IMR-90 (cell line): ENCODE results near the gene RSPH9. TPM values are rescaled to one million over a fixed set of nuclear protein-coding genes. Genes with fewer than 3 reads are reported as not detected.

Source experiments
- ATAC-seq: fragments of 200-7000 bp; cut with Tn5 transposase; 2 replicates; pipeline ENCODE4 v1.9.1; 2020; ENCODE audit warnings: low read depth, mild to moderate bottlenecking, moderate library complexity
- BruUV-seq: library from RNA; stranded (reverse); fragments of 400-500 nt; replicated peaks from 2 replicates; lab custom pipeline; 2021; lab: Mats Ljungman, UMichigan
- CTCF ChIA-PET: fragments of 300-600 bp; formaldehyde crosslinking; extraction: SDS; loops from one replicate; lab custom pipeline; 2021; ENCODE audit warnings: antibody characterized with exemption; lab: Yijun Ruan, JAX
- POLR2A ChIA-PET: fragments of 300-600 bp; sonication (Branson Sonifier 250); formaldehyde crosslinking; loops from one replicate; lab custom pipeline; 2022; ENCODE audit warnings: antibody characterized with exemption; ENCODE audit not compliant: unreplicated experiment; lab: Charles Lee
- DNase-seq: peaks from one replicate; pipeline ENCODE4 v3.0.0; 2013
- H2AFZ ChIP-seq: replicated peaks from 2 replicates; pipeline ENCODE3; 2013; ENCODE audit warnings: low read length, mild to moderate bottlenecking; ENCODE audit not compliant: poor library complexity
- H2AK5ac ChIP-seq: 2 replicates; pipeline ENCODE4 v1.6.1; 2013; ENCODE audit warnings: low read depth, low read length, inconsistent platforms
- H2AK9ac ChIP-seq: replicated peaks from 2 replicates; pipeline ENCODE3; 2013; ENCODE audit warnings: mild to moderate bottlenecking, low read depth, low read length, moderate library complexity; ENCODE audit not compliant: poor library complexity
- H2BK120ac ChIP-seq: 2 replicates; pipeline ENCODE4 v1.6.1; 2013; ENCODE audit warnings: low read depth, low read length, inconsistent platforms
- H2BK15ac ChIP-seq: 3 replicates; pipeline ENCODE4 v1.6.1; 2013; ENCODE audit warnings: low read depth, low read length, inconsistent platforms
- H2BK20ac ChIP-seq: 2 replicates; pipeline ENCODE4 v1.6.1; 2013; ENCODE audit warnings: low read depth, mild to moderate bottlenecking, inconsistent platforms, low read length, moderate library complexity
- H2BK5ac ChIP-seq: 2 replicates; pipeline ENCODE4 v1.6.1; 2013; ENCODE audit warnings: mild to moderate bottlenecking, low read depth, low read length, inconsistent platforms; ENCODE audit not compliant: poor library complexity, severe bottlenecking
- H3K14ac ChIP-seq: replicated peaks from 2 replicates; pipeline ENCODE4 v1.6.1; 2013; ENCODE audit warnings: low read depth, low read length, inconsistent platforms
- H3K18ac ChIP-seq: 2 replicates; pipeline ENCODE4 v1.6.1; 2013; ENCODE audit warnings: low read depth, low read length, control low read depth
- H3K23ac ChIP-seq: 2 replicates; pipeline ENCODE4 v1.6.1; 2013; ENCODE audit warnings: low read depth, low read length, inconsistent platforms
- H3K27ac ChIP-seq: 2 replicates; pipeline ENCODE4 v1.5.1; 2013; ENCODE audit warnings: mild to moderate bottlenecking, control low read depth, low read length; ENCODE audit not compliant: insufficient read depth
- H3K27me3 ChIP-seq: 2 replicates; pipeline ENCODE4 v1.6.1; 2013; ENCODE audit warnings: low read length; ENCODE audit not compliant: control insufficient read depth, insufficient read depth
- H3K36me3 ChIP-seq: 2 replicates; pipeline ENCODE4 v1.6.1; 2013; ENCODE audit warnings: low read length, mixed read lengths; ENCODE audit not compliant: control insufficient read depth, insufficient read depth
- H3K4ac ChIP-seq: 2 replicates; pipeline ENCODE4 v1.6.1; 2013; ENCODE audit warnings: low read depth, low read length, inconsistent platforms
- H3K4me1 ChIP-seq: 2 replicates; pipeline ENCODE4 v1.6.1; 2013; ENCODE audit warnings: low read length, mixed read lengths; ENCODE audit not compliant: control insufficient read depth, insufficient read depth
- H3K4me2 ChIP-seq: 2 replicates; pipeline ENCODE4 v1.6.1; 2013; ENCODE audit warnings: low read depth, mild to moderate bottlenecking, control low read depth, low read length, moderate library complexity
- H3K4me3 ChIP-seq: 2 replicates; pipeline ENCODE4 v1.5.1; 2013; ENCODE audit warnings: low read depth, mild to moderate bottlenecking, control low read depth, low read length, moderate library complexity; ENCODE audit not compliant: insufficient read depth
- H3K56ac ChIP-seq: 2 replicates; pipeline ENCODE4 v1.6.1; 2013; ENCODE audit warnings: low read length, inconsistent platforms; ENCODE audit not compliant: insufficient read depth; ENCODE audit errors: extremely low read depth
- H3K79me1 ChIP-seq, 2 experiments: 2 replicates each; pipeline ENCODE4 v1.6.1; 2013; ENCODE audit warnings: low read length in 2 of 2, inconsistent platforms in 1 of 2, low read depth in 1 of 2
- H3K9ac ChIP-seq: 2 replicates; pipeline ENCODE4 v1.6.1; 2013; ENCODE audit warnings: low read depth, low read length, control low read depth
- H3K9me1 ChIP-seq: 2 replicates; pipeline ENCODE4 v1.6.1; 2013; ENCODE audit warnings: low read length, inconsistent platforms; ENCODE audit not compliant: insufficient read depth
- H3K9me3 ChIP-seq: 2 replicates; pipeline ENCODE4 v1.6.1; 2013; ENCODE audit warnings: low read length; ENCODE audit not compliant: control insufficient read depth, insufficient read depth
- H4K20me1 ChIP-seq: 2 replicates; pipeline ENCODE4 v1.6.1; 2013; ENCODE audit warnings: low read length, inconsistent platforms; ENCODE audit not compliant: insufficient read depth
- H4K5ac ChIP-seq: 2 replicates; pipeline ENCODE4 v1.6.1; 2013; ENCODE audit warnings: mild to moderate bottlenecking, low read depth, low read length, control low read depth
- H4K8ac ChIP-seq, 2 experiments: 2 replicates each; pipeline ENCODE4 v1.6.1; 2013; ENCODE audit warnings: low read depth in 2 of 2, low read length in 2 of 2, control low read depth in 1 of 2, inconsistent platforms in 1 of 2
- H4K91ac ChIP-seq: 2 replicates; pipeline ENCODE4 v1.6.1; 2013; ENCODE audit warnings: low read depth, low read length, inconsistent platforms; ENCODE audit not compliant: insufficient read depth
- BHLHE40 ChIP-seq: fragments of 150-350 bp; IDR thresholded peaks from 2 replicates; pipeline ENCODE4 v1.6.1; 2016; ENCODE audit warnings: mild to moderate bottlenecking, low read depth, low read length
- CEBPB ChIP-seq: IDR thresholded peaks from 2 replicates; pipeline ENCODE4 v1.6.1; 2012; ENCODE audit warnings: low read depth, low read length, improper control_type of control experiment
- CHD1 ChIP-seq: IDR thresholded peaks from 2 replicates; pipeline ENCODE4 v1.6.1; 2012; ENCODE audit warnings: low read depth, low read length, improper control_type of control experiment
- ELK1 ChIP-seq: fragments of 150-350 bp; IDR thresholded peaks from 2 replicates; pipeline ENCODE4 v1.6.1; 2016; ENCODE audit warnings: low read depth, mild to moderate bottlenecking, low read length, moderate library complexity, borderline replicate concordance
- NFE2L2 ChIP-seq: fragments of 150-350 bp; IDR thresholded peaks from 2 replicates; pipeline ENCODE4 v1.6.1; 2016; ENCODE audit warnings: low read depth, mild to moderate bottlenecking, low read length
- POLR2A ChIP-seq: IDR thresholded peaks from 2 replicates; pipeline ENCODE4 v1.6.1; 2012; ENCODE audit warnings: mild to moderate bottlenecking, low read depth, low read length
- RAD21 ChIP-seq: IDR thresholded peaks from 2 replicates; pipeline ENCODE4 v1.6.1; 2012; ENCODE audit warnings: low read length, improper control_type of control experiment
- RCOR1 ChIP-seq: IDR thresholded peaks from 2 replicates; pipeline ENCODE4 v1.6.1; 2012; ENCODE audit warnings: mild to moderate bottlenecking, low read length, improper control_type of control experiment; ENCODE audit not compliant: insufficient replicate concordance
- RFX5 ChIP-seq: IDR thresholded peaks from 2 replicates; pipeline ENCODE4 v1.8.0; 2012; ENCODE audit warnings: low read depth, mild to moderate bottlenecking, low read length, moderate library complexity
- SMC3 ChIP-seq: fragments of 150-350 bp; IDR thresholded peaks from 2 replicates; pipeline ENCODE4 v1.6.1; 2016; ENCODE audit warnings: low read depth, mild to moderate bottlenecking, antibody characterized with exemption, low read length, moderate library complexity
- WGBS, 2 experiments: methylation state at CpG; one replicate each; pipeline versions ENCODE4 v1.1.5 to v1.1.7; 2013; ENCODE audit warnings: missing lambda C conversion rate in 2 of 2; ENCODE audit not compliant: insufficient read length in 1 of 2; ENCODE audit errors: extremely low coverage in 2 of 2; 5-methylcytosine and 5-hydroxymethylcytosine counted together
- dilution Hi-C: fragments of 300-500 bp; cut with HindIII; formaldehyde crosslinking; loops from one replicate; pipeline ENCODE4 v1.14.3; 2018; ENCODE audit warnings: low sequenced_read_pairs; ENCODE audit not compliant: unreplicated experiment
- in situ Hi-C: fragments of 300-500 bp; cut with MboI; formaldehyde crosslinking; loops from 3 replicates; pipeline ENCODE4 v1.14.3; 2019; ENCODE audit warnings: low sequenced_read_pairs, inconsistent platforms, mixed read lengths
- intact Hi-C: fragments of 100-400 bp; cut with micrococcal nuclease; formaldehyde crosslinking; loops from 2 replicates; pipeline ENCODE4 v1.10.0; 2022
- polyA plus RNA-seq, 3 experiments: library from polyadenylated mRNA; depleted of rRNA; stranded (reverse); fragments of >200 nt; gene quantifications; 2 replicates each; pipeline ENCODE4 v1.2.3, GENCODE V29; 2012; ENCODE audit warnings: low replicate concordance in 1 of 3
- total RNA-seq: library from RNA; depleted of rRNA; stranded (reverse); fragments of >200 nt; gene quantifications from 2 replicates; pipeline ENCODE4 v1.2.3, GENCODE V29; 2012
- TF ChIP-seq, protein P1 (sequence below): conservative IDR thresholded peaks from 2 replicates; pipeline ENCODE4 v1.5.1; 2012; ENCODE audit warnings: mild to moderate bottlenecking, low read depth, low read length, improper control_type of control experiment

The RSPH9 gene
- total and polyA plus RNA-seq, 2 of the 4 experiments (the other 2 are of a cell fraction) = 0.18 to 0.21 TPM

GRCh38 chr6:43622541-43622940 is 22.3 kb upstream of the RSPH9 start:
- H2BK120ac ChIP-seq = no peak overlapping the region
- dilution Hi-C loops = no loop called here

More at GRCh38 chr6:43622541-43622940, 22.3 kb upstream of the RSPH9 start:
- Histone ChIP-seq H3K79me1 (peaks cover 45 to 74% of the 10 kb centered on the region in 2 experiments), H3K9me1 (peaks cover 32% of the 10 kb centered on the region), H3K9me3 (no peaks in the 10 kb centered on the region), H4K8ac (no peak overlapping the region), H2AK9ac (no peak overlapping the region), H2AFZ (no peak overlapping the region), H3K23ac (no peak overlapping the region), H3K4me1 (peaks cover 6% of the 10 kb centered on the region), H3K18ac (no peak overlapping the region), H2BK5ac (no peak overlapping the region), H3K27ac (no peak overlapping the region), H3K56ac (no peak overlapping the region), H4K5ac (no peak overlapping the region), H2BK15ac (no peak overlapping the region), H3K4ac (no peak overlapping the region), H4K20me1 (no peaks in the 10 kb centered on the region; the same call in 1 of the 2 replicates), H4K91ac (no peak overlapping the region), H3K4me2 (no peak overlapping the region), H3K27me3 (no peaks in the 10 kb centered on the region), H3K4me3 (no peak overlapping the region), H2BK20ac (no peak overlapping the region), H2AK5ac (no peak overlapping the region), H3K9ac (no peak overlapping the region), H3K36me3 (peaks cover 61% of the 10 kb centered on the region), H3K14ac (no peak overlapping the region)
- 100% methylated on average over 3 of the region's 10 CpGs; no CpG with 5 or more reads in 1 of the 2 experiments for WGBS, 2 experiments
- no peak for TF ChIP-seq ELK1
- TF ChIP-seq POLR2A = no peak
- no peak for TF ChIP-seq CHD1
- TF ChIP-seq NFE2L2 = no peak
- no peak for TF ChIP-seq BHLHE40
- no peak for TF ChIP-seq RAD21
- TF ChIP-seq, protein P1, sequence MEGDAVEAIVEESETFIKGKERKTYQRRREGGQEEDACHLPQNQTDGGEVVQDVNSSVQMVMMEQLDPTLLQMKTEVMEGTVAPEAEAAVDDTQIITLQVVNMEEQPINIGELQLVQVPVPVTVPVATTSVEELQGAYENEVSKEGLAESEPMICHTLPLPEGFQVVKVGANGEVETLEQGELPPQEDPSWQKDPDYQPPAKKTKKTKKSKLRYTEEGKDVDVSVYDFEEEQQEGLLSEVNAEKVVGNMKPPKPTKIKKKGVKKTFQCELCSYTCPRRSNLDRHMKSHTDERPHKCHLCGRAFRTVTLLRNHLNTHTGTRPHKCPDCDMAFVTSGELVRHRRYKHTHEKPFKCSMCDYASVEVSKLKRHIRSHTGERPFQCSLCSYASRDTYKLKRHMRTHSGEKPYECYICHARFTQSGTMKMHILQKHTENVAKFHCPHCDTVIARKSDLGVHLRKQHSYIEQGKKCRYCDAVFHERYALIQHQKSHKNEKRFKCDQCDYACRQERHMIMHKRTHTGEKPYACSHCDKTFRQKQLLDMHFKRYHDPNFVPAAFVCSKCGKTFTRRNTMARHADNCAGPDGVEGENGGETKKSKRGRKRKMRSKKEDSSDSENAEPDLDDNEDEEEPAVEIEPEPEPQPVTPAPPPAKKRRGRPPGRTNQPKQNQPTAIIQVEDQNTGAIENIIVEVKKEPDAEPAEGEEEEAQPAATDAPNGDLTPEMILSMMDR = no peak
- no peak for TF ChIP-seq RFX5
- TF ChIP-seq RCOR1 = no peak
- TF ChIP-seq CEBPB = no peak
- no peak for TF ChIP-seq SMC3
- POLR2A ChIA-PET = no interaction called here
- no TSS peak for BruUV-seq
- CTCF ChIA-PET = no interaction called here
- no peak for DNase-seq
- ATAC-seq = no peak
- intact Hi-C loops (no loop called here), in situ Hi-C loops (no loop called here)
